ENCODE results near the gene CEACAM19. TPM values are rescaled to one million over a fixed set of nuclear protein-coding genes. Genes with fewer than 3 reads are reported as not detected.

The CEACAM19 gene
- total RNA-seq, 4 donors from 2014 or later: 2.3 to 7.6 (median 4.6) TPM

DNA sequence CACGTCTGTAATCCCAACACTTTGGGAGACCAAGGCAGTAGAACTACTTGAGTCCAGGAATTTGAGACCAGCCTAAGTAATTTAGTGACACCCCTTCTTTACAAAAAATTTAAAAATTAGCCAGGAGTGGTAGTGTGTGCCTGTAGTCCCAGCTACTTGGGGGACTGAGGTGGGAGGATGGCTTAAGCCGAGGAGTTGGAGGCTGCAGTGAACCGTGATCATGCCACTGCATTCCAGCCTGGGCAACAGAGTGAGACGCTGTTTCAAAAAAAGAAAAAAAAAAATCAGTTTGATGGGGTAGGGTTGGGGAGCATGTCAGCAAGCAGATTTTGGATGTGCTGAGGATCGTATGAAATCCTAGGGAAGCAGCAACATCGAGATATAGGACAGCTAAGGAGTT, 4.2 kb downstream of the CEACAM19 start:
- Histone ChIP-seq H3K9me3 (no peaks in the 10 kb centered on the region), H3K4me1 (peaks cover 0 to 13% (median 8%) of the 10 kb centered on the region in 3 donors), H3K27ac (no peak overlapping the region), H3K27me3 (no peaks in the 10 kb centered on the region), H3K36me3 (no peaks in the 10 kb centered on the region), H3K4me3 (no peak overlapping the region)
- DNase-seq: no peak
- intact Hi-C loops (cut with DNase I): no loop called here
- WGBS, 2 donors: 84 to 91% methylated on average over 6 of the region's 6 CpGs
- no peak for TF ChIP-seq POLR2A (IDR thresholded peaks at IDR 0.05)
- TF ChIP-seq, protein P1, sequence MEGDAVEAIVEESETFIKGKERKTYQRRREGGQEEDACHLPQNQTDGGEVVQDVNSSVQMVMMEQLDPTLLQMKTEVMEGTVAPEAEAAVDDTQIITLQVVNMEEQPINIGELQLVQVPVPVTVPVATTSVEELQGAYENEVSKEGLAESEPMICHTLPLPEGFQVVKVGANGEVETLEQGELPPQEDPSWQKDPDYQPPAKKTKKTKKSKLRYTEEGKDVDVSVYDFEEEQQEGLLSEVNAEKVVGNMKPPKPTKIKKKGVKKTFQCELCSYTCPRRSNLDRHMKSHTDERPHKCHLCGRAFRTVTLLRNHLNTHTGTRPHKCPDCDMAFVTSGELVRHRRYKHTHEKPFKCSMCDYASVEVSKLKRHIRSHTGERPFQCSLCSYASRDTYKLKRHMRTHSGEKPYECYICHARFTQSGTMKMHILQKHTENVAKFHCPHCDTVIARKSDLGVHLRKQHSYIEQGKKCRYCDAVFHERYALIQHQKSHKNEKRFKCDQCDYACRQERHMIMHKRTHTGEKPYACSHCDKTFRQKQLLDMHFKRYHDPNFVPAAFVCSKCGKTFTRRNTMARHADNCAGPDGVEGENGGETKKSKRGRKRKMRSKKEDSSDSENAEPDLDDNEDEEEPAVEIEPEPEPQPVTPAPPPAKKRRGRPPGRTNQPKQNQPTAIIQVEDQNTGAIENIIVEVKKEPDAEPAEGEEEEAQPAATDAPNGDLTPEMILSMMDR (IDR thresholded peaks at IDR 0.05): no peak

DNA sequence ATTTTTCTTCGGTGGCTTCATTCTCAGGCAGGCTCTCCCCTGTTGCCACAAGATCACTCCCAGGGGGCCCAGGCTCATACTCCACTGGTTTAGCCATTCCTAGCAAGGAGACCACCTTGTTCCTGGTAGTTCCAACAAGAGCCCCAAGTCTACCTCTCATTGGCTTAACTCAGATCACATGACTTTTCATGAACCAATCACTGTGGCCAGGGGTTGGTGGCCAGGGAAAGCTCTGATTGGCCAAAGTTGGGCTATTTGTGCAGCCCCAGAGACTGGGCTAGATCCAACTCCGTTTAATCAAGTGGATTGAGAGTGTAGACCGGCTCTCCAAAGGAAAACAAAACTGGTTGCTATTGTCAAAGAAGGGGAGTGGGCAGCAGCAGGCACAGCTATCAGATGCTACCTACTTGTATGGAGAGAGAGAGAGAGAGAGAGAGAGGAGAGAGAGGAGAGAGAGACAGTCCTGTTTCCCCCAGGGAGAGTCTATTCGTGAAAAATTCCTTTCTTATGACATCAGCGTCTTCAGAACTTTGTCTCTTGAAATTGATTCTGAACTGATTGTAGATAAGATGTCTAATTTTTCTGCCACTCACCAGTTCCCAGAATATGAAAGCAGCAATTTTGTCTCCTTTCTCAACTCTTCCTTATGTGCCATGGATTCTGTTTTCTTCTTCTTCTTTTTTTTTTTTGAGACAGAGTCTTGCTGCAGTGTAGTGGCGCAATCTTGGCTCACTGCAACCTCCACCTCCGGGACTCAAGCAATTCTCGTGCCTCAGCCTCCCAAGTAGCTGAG, 5.9 kb downstream of the CEACAM19 start:
- intact Hi-C loops (cut with DNase I): no loop called here
- H3K4me3 ChIP-seq: no peak overlapping the region
- H3K27me3 ChIP-seq: no peaks in the 10 kb centered on the region
- no peaks in the 10 kb centered on the region for H3K9me3 ChIP-seq
- H3K36me3 ChIP-seq: no peaks in the 10 kb centered on the region
- 49 to 50% methylated on average over 8 of the region's 8 CpGs for WGBS, 2 donors
- TF ChIP-seq POLR2A (IDR thresholded peaks at IDR 0.05): no peak
- TF ChIP-seq, protein P1 (IDR thresholded peaks at IDR 0.05): no peak
- DNase-seq: no peak
- H3K4me1 ChIP-seq: no peaks in the 10 kb centered on the region
- peak overlapping the region in 1 of 4 donors; percentile 14 for H3K27ac ChIP-seq

DNA sequence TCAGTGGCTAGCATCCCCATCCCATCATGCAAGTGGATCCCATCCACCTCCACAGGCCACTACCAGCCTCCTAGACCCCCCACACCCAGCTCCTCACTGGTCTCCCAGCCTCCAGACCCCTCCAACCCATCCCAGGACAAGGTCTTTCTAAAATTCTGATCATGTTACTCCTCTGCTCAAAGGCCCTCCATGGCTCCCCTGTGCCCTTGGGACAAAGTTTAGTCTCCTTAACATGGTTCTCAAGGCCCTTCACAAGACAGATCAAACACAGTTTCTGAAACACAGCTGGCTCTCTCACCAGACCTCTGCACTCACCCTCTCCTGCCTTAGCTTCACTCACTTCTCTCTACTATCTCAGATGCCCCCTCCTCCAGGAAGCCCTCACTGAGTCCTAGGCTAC, 9.3 kb downstream of the CEACAM19 start:
- peaks cover 0 to 18% (median 12%) of the 10 kb centered on the region in 3 donors for H3K4me1 ChIP-seq
- H3K27ac ChIP-seq: no peak overlapping the region
- no peak for DNase-seq
- H3K27me3 ChIP-seq: no peaks in the 10 kb centered on the region
- no peak overlapping the region for H3K4me3 ChIP-seq
- intact Hi-C loops (cut with DNase I): no loop called here
- peaks cover 0 to 4% (median 0%) of the 10 kb centered on the region in 3 donors for H3K36me3 ChIP-seq
- TF ChIP-seq, protein P1 (IDR thresholded peaks at IDR 0.05): no peak
- TF ChIP-seq POLR2A (IDR thresholded peaks at IDR 0.05): no peak
- H3K9me3 ChIP-seq: no peaks in the 10 kb centered on the region

DNA sequence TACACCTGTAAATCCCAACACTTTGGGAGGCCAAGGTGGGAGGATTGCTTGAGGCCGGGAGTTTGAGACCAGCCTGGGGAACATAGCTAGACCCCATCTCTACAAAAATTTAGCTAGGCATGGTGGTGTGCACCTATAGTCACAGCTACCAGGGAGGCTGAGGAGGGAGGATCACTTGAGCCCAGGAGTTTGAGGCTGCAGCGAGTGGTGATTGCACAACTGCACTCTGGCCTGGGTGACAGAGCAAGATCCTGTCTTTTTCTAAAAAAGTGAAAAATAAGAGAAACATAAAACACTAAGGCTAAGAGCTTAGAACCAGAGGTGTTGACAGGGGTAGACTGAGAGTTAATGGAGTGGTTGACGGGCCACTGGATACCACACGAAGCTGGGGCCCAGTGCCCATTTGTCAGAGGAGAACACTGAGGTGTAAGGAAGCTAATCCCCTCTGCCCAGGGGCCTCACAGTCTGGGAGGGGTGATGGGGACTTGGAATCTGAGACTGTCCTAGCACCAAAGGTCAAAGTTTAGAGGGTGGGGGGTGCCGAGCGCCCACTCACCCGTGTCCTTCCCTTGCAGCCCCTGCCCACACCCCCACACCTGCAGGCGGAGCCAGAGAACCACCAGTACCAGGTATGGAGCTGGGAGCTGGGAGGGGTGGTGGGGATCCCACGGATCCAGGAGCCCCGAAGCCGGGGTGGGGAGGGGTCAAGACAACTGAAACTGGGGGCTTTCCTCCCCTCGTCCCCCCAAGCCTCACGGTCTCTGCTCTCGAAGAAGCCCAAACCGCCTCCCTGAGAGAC, 10.9 kb downstream of the CEACAM19 start:
- no peak overlapping the region for H3K4me3 ChIP-seq
- no peak for TF ChIP-seq POLR2A (IDR thresholded peaks at IDR 0.05)
- TF ChIP-seq, protein P1 (IDR thresholded peaks at IDR 0.05): no peak
- no peaks in the 10 kb centered on the region for H3K27me3 ChIP-seq
- intact Hi-C loops (cut with DNase I): no loop called here
- peaks cover 0 to 27% (median 14%) of the 10 kb centered on the region in 3 donors for H3K4me1 ChIP-seq
- no peaks in the 10 kb centered on the region for H3K9me3 ChIP-seq
- no peak for DNase-seq
- peaks cover 0 to 4% (median 0%) of the 10 kb centered on the region in 3 donors for H3K36me3 ChIP-seq
- WGBS, 2 donors: 85 to 86% methylated on average over 5 to 12 of the region's 15 CpGs
- no peak overlapping the region for H3K27ac ChIP-seq

DNA sequence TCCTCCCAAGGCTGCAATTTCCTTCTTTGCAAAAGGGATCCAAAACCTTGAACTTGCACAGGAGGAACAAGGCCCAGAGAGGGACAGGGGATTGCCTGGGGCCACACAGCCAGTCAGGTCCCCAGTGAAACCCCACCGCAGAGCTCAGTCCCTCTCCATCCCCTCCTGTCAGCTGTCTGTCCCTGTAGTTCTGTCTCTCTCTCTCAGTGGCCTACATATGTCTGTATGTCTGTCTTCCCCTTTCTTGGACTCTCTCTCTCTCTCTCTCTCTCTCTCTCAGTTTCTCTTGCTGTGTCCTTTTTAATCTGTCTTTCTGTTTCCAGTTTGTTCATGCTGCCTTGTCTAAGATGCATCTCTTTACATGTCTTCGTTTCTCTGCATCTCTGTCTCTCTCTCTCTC, 11.5 kb downstream of the CEACAM19 start:
- Histone ChIP-seq H3K9me3 (no peaks in the 10 kb centered on the region), H3K4me3 (no peak overlapping the region), H3K4me1 (peaks cover 0 to 27% (median 14%) of the 10 kb centered on the region in 3 donors), H3K27me3 (no peaks in the 10 kb centered on the region), H3K36me3 (peaks cover 0 to 4% (median 0%) of the 10 kb centered on the region in 3 donors), H3K27ac (no peak overlapping the region)
- WGBS, 2 donors: 72 to 87% methylated on average over 2 of the region's 2 CpGs
- DNase-seq: no peak
- intact Hi-C loops (cut with DNase I): no loop called here
- no peak for TF ChIP-seq POLR2A (IDR thresholded peaks at IDR 0.05)
- TF ChIP-seq, protein P1 (IDR thresholded peaks at IDR 0.05): no peak
